GM19025 (cell line): ENCODE results near the gene FTO.

Experiments used
- ATAC-seq: cut with Tn5 transposase; IDR thresholded peaks from one replicate; pipeline ENCODE4 v1.9.1; 2021; ENCODE audit warnings: mild to moderate bottlenecking, low read depth, moderate library complexity; ENCODE audit not compliant: unreplicated experiment

FTO gene

GRCh38 chr16:53985861-53986260 lies 281.9 kb downstream of the FTO start:
- ATAC-seq, result no peak

DNA sequence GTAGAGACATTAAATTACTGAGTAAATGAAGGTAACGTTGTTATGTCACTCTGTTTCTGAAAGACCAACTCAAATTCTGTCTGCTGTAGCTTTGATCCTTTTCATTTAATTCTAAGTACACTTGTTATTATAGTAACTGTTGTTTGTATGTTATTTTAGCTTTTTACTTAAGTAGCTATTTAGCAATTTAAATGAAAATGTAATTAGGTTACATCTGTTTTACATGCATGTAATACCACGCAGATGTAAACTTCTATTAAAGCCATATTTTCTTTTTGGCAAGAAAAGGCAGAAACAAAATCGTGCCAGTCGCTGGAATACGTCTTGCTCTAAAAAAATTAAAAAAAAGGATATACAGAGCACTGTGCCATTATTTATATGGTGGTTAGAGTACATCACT lies 282.8 kb downstream of the FTO start:
- no peak for ATAC-seq

DNA sequence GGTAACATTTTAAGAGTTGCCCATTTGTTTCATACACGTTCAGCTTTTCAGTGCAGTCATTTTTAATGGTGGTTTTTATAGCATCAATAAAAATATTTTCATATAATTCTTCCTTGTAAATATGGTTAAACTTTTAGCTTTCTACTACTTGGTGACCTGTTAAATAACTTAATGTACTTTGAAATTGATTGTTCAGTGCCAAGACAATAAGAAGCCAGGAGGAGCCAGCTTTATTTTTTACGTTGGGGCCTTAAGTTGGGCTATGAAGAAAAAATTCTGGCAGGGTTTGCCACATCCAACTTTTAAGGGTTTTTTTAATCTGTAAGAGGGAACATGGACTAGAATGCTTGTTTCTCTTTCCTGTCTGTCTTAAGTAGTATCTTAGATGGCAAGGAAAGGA lies 284.2 kb downstream of the FTO start:
- no peak for ATAC-seq

- ATAC-seq, result no peak
Measured at GRCh38 chr16:53989597-53989996, 285.6 kb downstream of the FTO start.

- ATAC-seq, result no peak
Measured at GRCh38 chr16:53991754-53992378, 287.9 kb downstream of the FTO start.

GRCh38 chr16:53995378-53995777 lies 291.4 kb downstream of the FTO start:
- no peak for ATAC-seq

DNA sequence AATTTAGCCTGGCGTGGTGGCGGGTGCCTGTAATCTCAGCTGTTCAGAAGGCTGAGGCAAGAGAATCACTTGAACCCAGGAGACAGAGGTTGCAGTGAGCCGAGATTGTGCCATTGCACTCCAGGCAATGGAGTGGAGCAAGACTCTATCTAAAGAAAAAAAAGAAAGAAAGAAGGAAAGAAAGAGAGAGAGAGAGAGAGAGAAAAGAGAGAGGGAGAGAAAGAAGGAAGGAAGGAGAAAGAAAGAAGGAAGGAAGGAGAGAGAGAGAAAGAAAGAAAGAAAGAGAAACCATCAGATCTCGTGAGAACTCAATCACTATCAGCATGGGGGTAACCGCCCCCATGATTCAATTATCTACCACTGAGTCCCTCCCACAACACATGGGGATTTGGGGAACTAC lies 293.0 kb downstream of the FTO start:
- no peak for ATAC-seq

GRCh38 chr16:53998024-53998810 lies 294.3 kb downstream of the FTO start:
- no peak for ATAC-seq

DNA sequence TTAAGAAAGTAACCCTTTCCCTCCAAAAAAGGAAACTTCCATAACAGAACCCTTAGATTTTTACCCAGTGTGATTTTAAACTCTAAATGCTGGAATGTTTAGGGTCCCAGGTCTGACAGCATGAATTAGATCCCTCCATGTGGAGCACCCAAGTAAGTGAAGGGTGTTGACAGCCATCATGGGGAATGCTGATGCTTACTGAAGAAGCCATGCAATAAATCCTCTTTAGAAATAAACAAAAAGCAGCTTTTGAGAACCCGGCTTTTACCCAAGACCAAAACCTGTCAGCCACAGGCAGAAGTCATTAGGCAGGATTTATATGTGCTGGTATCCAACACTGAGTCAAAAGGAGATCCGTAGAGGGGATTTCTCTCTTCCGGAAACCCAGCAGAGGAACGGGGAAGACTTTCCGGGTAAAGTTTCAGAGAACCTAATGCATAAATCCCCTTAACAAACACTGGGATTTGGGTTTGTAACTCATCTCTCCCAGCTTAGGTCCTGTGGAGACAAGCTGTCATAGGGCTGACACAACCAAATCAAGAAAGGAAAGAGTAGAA lies 295.1 kb downstream of the FTO start:
- ATAC-seq, result no peak

DNA sequence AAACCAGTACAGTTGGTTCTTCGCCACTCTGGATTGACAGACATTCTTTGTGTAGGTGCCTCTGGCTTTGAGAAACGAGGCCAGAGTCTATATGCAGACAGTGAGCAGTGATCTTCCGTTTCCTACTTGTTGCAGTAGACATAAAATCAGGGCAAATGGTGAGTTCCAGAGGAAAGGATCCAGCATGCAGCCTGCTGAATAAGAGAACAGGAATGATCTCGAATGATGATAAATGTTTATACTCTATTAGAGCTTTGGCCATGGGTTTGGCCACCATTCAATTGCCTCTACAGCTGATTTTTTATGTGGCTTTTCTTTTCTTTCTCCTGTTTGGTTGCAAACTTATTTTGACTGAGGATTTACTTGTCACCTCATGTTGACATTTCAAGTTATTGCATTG lies 295.9 kb downstream of the FTO start:
- no peak for ATAC-seq

- no peak for ATAC-seq
Measured at GRCh38 chr16:54000361-54000760, 296.4 kb downstream of the FTO start.

DNA sequence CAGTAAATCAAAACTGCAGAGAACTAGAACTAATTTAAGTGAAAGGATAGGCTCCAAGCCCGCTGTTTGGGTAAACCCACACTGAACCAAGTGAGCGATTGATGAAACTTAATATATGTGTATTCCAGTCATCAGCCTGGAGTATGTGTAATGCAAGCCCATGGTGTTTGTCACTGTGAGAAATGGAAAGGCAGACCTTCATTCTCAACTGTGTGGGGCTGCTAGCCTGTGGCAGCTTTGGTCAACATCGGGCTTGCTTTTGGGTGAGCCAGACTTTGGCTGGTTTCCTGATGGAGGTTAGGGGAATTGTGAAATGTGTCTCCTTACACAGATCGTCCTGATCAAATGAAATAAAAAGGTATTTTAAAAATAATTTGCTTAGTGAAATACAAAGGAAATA lies 302.7 kb downstream of the FTO start:
- no peak for ATAC-seq

DNA sequence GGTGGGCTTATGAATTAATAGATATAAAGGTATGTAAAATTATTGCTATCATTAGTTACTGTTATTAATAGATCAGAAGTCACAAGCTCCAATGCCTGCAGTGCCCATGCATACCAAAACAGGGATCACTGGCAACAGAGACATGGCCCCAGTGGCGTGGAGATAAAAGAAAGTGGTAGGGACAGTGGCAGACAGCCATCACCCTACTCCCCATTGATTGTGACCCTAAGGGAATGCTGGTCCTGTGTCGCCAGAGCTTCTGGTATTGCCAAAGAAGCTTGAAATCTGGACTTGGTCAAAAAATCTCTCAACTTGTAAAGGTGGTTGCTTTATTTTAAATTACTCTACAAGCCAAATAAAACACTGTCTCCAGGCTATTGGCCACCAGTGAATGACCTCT lies 303.5 kb downstream of the FTO start:
- no peak for ATAC-seq

DNA sequence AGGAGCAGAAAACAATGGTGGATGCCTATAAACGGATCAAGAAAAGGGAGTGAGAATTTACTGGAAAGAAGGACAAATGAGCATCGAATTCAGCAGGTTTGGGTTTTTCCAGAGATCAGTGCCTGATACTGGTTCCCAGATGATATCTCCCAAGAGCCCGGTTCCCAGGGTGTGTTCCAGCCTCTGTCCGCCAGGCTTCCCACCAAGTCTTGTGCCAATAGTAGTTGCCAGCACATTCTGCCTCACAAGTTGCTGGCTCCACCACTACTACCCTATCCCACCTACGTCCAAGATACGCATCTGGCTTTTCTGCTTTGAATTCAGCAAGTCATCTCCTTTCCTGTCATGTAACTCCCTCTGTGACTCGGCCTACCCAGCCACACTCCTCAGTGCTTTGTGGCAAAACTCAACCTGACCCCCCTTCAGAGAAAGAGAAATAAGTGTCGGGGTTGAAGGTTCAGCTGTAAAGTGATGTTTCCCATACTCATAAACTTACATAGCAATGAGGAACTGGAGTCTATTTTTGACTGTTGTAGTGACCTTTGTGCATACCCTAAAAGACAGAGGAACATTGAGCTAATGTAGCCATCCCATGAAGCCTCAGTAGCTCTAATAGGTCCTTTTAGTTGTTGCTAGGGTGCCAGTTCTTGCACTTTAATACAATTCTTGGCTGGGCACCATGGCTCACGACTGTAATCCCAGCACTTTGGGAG lies 305.7 kb downstream of the FTO start:
- ATAC-seq, result no peak

- no peak for ATAC-seq
Measured at GRCh38 chr16:54015147-54015546, 311.2 kb downstream of the FTO start.

- no peak for ATAC-seq
Measured at GRCh38 chr16:54022362-54022761, 318.4 kb downstream of the FTO start.

- ATAC-seq, result no peak
Measured at GRCh38 chr16:54026456-54026855, 322.5 kb downstream of the FTO start.

GRCh38 chr16:54027062-54027461 lies 323.1 kb downstream of the FTO start:
- ATAC-seq, result no peak

DNA sequence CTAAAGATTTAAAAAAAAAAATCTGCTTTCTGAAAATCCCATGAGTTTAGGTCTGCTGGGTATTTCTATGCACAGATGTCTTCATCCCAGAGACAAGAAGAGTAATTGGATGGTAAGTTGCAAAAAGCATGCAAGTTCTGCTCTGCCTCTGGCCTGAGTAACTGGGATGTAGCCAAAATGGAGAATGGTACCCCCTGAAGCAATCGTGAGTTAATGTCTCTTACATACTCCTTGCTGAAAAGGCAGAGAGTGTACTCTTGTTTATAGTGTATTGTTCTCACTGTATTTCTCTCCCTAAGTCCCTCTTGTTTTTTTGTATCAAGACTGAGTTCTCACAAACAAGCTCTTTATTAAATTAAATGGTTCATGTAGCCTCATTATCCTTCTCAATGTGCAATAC lies 323.6 kb downstream of the FTO start:
- ATAC-seq, result no peak

- ATAC-seq, result no peak
Measured at GRCh38 chr16:54027995-54028394, 324.0 kb downstream of the FTO start.

DNA sequence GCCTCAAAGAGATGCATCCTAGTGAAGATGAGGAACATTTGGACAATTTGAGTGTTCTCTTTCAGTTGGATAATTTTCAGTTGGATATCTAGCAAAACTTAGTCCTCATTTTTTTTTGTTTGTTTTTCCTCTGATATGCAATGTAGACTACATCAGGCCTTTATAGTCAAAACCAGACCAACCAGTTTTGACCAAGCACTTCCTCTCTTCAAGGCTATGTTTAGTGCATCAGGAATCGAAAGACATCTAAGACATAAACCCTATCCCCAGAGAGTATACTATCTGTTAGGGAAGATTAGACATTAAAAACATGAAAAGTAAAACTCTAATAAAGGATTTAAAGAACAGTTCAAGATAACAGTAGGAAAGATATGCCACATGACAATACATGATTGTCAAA lies 326.5 kb downstream of the FTO start:
- ATAC-seq, result no peak
